DMS153 treated with DMSO at 0.1 percent for 48 hours (cell line): Measurements from ENCODE around the gene CCDC188.
A peak's percentile ranks its signal among the peaks of the same experiment; 100 is the strongest.

Source experiments
- DNase-seq: peaks from one replicate; lab custom pipeline; 2025; ENCODE audit not compliant: unreplicated experiment; lab: John Stamatoyannopoulos, UW

Gene CCDC188

DNA sequence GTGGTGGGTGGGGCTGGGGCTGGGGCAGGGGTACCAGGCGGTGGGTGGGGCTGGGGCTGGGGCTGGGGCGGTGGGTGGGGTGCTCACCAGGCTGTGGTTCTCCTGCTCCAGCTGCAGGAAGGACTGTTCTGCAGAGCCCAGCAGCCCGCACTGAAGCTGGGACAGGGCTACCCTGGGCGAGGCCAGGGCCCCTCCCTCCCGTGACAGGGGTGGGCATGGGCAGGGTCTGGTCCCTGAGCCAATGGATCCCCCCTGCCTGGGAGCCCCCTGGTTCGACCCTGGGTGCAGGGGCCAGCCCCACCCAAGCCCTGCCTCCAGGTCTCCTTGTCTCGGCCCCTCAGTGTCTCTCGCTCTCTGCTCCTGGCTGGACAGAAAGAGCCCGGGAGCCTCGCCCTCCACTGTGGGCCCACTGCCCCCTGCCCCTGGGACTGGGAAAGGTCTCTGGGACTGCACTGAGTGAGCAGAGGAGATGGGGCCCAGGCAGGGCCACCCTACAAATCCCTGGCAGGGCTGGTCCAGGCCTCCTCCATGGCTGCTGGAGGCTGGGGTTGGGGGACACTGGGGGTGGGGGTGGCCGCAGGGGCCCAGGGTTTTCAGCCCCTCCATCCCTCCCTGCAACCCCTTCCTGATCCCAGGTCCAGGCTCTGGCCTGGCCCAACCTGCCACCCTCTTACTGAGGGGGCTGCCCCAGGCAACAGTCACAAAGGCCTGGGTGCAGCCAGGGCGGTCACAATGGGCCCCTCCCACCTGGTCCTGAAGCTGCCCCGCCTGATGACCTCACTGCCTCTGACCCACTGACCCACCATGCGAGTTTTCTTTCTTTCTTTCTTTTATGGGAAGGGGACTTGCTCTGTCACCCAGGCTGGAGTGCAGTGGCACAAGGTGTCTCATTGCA, at the start of gene CCDC188:
CCDC188 (minus strand) TSS at position 675 of the 895 bp plus-strand sequence; CDS start at position 606, 69 bp downstream.
- no peak for DNase-seq

DNA sequence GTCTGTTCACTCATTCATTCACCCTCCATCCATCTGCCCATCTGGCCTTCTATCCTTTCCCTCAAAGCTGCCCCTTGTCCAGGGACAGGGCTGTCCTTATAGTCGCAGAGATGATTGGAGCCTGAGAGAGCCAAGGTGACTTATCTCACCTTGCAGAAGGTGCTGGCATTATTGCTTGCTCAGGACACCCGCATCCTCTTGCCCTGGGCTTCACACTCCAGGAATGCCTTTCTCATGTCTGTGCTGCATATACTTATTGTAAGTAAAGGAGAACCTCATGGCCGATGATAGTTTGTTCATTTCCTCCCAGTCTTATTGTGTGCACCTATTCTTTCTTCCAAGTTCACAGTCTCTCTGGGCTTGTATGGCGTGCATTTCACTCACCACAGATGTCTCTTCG, 49.1 kb upstream of the CCDC188 start:
- DNase-seq = no peak

DNA sequence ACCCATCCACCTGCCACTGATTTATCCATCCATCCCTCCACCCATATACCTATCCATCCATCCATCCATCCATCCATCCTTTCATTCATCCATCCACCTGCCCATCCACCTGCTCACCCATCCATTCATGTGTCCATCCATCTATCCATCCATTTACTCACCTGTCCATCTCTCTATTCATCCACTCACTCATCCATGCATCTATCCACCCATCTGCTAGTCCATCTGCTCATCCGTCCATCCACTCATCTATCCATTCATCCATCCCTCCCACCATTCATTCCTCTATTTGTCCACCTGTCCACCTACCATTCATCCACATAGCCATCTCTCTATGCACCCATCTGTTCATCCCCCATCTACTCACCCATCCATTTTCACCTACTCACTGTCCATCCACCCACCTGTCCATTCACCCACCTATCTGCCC, 48.6 kb upstream of the CCDC188 start:
- no peak for DNase-seq

DNA sequence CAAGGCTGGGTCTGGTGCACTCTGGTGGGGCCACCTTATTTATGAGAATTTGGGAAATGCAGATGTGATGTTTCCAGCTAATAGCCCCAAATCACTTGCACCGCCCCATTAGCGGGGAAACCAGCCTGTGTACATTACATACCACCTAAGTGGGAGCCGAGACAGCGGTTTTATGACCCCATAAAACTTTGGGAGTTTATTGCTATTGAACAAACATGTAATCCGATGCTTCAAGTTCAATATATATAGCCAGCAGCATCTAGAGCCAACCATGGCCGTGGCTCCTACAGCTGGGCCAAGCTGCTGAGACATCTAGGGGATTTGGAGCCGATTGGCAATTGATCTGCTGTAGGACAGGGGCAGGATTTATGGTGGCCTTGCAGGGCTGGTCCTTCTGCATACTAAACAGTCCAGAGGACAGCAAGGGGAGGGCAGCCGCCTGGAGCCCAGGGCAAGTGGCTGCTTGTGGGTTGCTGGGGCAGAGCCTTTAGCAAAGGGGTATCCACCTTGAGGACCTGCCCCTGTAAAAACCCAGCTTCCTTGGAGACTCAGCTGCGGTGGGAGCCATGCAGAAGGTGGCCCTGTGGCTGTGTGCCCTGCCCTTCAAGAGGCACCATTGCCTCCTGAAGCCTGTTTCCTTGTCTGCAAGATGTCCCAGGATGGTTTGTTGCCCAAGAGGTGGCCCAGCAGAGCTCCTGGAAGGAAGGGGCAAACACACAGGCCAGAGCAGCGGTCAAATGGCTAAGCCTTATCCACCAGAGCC, 47.9 kb upstream of the CCDC188 start:
- peak; percentile 10 for DNase-seq

DNA sequence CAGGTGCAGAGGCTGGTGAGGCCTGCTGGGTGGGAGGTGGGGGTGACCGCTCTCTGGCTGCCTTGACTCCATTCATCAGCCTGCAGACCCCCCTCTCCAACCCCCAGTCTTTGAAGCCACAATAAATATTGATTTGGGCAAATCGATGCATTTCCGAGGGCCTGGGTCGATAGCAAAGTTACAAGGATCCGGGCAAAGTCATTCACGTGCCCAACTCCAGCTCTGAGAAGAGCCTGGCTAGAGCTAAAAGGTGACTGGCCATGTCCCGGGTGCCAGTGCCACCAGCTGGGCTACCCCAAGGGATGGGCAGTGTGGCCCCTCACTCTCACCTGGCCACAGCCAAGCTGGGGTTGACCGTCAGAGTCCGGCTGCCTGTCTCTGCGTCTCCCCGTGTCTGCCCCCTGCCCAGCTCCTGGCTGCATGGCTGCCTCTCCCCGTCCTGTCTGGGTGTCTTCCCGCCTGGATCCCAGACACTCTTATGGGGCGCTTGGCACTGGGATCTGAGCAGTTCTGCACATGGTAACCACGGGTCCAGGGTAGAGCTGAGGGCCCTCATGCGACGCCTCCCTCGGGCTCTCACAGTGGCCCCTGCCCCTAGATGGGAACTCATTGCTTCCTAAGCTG, 46.7 kb upstream of the CCDC188 start:
- DNase-seq = no peak

DNA sequence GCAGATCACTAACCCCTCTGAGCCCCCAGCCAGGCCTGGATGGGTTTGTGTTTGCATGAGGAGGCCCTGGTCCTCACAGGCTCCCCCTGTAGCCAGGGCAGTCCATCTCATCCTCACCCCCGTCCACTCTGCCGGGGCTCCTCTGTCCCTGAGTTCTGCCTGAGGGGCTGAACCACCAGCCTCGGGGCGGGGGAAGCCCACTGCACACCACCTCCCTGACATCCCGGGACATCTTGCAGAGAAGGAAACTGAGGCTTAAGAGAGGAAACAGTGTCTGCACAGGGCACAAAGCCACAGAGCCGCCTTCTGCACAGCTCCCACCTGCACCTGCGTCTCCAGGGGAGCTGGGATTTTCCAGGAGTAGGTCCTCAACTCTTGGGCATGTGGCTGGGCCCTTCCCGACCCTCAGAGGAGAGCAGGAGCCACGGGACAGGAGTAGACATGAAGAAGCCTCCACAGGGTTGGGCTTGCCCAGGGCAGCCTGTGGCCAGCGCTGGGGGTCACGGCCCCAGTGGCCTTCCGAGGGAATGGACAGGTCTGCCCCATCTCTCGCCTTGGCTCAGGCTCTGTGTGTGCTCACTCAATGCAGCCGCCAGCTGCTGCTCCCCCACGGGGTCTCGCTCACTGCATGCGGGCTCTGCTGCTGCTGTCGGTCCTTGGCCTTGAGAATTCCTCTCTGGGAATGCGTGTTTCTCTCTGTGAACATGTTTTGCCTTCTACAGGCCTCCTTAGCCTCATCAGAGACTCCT, 45.4 kb upstream of the CCDC188 start:
- DNase-seq = no peak

DNA sequence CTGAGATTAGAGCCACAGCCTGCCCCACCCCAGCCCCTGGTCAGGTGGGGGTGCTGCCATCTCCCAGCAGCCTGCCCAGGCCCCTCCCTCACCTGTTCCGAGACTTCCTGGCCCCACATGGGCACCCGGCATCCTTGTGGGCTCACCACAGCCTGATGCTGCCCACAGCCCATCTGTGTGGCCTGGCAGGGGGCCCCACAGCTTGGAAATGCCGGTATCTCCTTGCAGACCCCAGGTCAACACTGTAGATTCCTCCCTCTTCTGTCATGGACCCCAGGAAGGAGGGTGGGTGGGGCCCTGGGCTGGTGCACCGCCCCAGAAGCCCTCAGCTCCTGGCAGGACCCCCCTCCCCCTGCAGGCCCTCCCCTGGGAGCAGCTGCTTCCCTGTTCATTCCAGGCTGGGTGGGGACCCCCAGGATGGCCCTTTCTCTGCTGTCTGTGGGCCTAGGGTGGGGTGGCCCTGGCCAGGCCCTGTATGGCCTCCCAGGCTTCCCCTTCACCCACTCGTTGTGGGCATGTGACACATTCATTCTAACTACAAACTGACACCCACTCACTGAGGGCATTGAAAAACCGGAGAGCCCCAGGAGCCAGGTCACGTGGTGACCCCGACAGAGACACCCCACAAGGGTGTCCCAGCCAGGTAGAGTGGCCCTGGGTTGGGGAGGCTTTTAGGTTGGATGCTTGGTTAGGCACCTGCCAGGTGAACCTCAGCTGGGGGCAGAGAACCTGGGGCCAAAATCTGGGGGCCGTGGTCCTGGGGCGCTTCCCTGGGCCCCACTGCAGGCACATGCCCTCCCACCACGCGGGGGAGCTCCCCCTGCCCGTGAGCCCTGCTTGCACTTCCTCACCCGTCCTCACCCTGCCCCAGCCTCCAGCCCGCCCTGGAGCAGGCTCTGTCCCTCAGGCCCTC, 44.1 kb upstream of the CCDC188 start:
- no peak for DNase-seq

DNA sequence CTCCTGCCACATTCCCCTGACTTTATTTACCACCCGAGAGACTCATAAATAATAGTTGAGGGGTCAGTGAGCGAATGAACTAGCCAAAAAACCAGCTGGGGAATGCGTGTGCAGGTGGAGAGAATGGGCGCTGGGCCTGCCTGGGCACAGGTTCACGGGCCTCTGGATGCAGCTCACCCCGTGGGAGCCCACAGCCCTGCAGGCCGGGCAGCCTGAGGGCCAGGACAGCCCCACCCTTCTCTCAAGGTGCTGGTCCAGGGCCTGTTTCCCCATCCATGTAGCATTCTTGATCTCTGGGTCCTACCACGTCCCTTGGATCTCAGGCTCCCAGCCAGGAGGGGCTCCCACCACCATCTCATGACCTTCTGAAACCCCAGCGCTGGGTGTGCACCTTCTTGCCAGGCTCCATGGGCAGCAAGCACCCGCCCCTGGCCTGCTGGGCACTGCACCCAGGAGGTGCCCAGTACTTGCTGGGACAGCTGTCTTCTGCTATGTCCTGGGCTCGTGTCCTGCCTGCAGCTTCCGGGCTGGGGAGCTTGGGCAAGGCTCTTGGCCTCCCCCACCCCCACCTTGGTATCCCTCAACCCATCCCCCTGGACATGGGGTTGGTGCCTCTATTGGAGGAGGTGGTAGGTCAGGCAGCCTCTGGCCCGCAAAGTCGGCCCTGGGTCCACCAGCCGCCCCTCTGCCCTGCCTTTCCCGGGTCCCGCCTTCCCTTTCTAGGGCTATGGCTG, 43.1 kb upstream of the CCDC188 start:
- DNase-seq = no peak

DNA sequence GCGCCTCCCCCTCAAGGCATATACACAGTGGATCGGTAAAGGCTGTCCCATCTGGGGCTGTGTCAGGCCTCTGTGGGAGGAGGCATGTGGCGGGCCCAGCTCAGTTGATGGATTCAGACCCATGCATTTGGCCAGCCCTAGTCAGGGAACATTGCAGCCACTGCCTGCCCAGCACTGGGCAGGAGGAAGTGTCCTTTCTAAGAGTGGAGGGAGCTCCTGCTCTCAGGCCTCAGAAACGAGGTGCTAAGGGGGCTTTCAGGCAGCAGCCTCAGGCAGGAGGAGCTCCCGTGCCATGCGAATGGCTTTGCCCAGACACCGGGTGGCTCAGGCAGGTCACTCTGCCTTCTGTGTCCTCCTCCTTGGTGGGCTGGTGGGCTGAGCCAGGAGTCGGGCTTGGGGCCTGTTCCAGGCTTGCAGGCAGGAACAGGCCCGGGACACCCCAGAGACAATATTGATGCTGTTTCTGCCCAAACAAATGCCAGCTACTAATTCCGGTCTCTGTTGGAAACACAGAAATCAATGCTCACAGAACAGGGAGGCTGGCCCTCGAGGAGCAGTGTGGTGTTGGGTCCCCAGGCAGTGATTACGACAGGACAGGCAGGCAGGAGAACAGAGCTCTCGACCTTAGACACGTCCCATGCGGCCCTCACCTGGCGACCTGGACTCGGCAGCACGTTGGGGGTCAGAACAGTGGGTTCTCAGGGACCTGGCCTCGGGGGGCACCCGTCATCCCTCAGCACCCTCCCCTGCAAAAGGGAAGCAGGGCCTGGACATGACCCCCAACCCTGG, 42.3 kb upstream of the CCDC188 start:
- no peak for DNase-seq

DNA sequence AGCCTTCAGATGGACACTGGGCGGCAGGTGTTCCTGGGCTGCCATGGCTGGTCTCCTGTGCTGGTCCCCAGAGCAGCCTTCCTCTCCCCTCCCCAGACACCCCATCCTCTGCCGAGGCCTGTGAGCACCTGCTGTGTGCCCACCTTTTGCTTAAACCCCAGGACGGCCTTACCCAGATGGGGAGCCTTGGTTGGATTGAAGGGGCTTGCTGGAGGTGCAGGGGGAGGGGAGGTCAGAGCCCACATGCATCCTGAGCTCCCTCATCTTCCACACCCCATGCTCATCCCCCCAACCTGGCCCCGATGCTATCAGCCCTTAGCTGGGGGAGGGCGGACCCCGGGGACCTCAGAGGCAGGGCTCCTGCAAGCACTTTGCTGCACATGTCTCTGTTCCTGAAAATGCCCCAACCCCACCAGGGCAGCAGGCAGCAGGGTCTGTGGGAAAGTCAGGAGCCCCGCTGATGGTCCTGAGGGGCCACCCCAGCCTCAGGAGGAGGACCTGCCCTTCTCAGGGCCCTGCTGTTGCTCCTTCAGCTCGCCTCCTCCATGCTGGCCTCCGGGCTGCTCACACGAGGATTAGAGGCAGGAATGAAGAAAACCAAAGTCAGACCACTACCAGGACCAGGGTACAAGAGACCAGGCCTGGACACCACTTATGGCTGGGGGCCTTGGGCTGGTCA, 41.6 kb upstream of the CCDC188 start:
- DNase-seq = no peak

DNA sequence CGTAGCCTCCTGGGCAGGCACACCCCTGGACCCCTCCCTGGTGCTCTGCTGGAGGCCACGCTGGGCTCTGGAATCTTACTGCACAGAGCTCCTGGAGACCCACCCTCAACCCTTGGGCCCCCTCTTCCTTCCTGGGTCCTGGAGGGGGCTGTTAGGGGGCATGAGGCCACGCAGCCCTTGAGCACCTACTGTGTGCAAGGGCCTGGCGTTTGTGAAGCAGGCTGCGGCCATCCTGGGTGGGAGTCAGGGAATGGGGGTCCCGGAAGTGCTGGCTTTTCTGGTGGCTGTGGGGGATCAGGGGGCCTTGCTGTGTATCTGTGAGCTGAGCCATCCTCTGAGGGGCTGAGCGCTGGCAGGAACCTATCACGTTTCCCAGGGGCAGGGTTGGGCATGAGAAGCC, 40.9 kb upstream of the CCDC188 start:
- DNase-seq = no peak

DNA sequence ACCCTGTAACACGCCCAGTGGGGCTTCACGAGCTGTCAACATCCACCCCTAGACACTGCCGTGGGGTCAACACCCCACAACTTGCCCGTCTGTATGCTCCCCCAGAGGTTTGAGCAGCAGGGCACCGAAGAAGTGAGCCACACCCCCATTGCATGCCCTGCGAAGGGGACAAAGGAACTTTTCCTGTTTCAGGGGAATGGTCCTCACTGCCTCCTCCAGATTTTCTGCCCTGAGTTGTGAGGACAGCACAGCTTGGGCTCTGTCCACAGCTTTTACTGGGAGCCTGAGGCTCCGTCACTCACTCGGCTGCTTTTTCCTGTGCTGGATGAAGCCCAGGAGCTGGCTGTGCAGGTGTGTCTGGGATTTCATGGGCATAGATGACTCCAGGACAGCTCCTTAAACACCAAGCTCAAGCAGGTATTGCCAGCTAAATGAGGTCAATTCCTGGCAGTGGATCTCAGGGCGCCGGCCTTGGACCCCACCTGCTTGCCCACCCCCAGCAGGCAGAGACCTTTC, 40.2 kb upstream of the CCDC188 start:
- no peak for DNase-seq

DNA sequence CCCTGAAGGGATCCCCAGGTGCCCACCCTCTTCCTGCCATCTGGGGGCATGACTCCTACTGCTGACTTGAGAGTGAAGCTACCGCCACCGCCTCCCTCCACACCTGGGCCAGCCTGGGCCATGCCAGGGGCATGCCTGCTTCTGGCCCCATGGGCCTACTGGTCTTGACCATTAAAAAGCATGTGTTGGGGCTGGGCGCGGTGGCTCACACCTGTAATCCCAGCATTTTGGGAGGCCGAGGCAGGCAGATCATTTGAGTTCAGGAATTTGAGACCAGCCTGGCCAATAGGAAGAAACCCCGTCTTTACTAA, 37.7 kb upstream of the CCDC188 start:
- no peak for DNase-seq

DNA sequence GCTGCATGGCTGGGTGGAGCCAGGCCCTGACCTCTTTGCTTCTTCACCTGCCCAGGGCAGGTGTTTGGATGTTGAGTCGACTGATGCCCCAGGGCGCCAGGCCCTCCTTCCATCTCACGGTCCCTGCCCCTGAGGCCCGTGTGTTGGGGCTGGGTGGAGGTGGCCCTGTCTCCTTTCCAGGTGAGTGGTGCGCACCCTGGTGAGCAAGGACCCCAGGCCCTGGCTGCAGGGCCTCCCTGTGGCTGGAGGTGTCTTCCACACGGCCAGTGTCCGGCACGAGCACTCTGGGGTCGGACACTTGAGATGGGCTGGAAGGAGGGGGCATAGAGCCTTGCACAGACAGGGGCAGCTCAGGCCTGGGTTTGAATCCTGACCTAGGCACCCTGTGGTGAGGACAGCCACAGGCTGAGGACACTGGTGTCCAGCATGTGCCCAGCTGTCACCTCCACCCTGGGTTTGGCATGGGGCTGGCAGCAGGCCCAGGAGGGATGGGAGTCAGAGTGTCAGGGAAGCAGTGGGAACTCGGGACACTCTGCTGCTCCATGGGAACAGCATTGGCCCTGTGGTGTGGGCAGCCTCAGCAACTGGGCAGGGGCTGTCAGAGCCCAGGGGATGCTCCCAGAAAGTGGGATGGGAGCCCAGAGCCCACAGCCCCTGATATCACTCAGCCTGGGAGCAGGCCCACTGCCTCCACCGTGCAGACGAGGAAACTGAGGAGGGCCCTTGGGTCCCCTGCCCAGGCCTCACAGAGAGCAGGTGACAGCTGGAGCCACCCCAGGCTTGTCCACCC, 37.1 kb upstream of the CCDC188 start:
- no peak for DNase-seq

DNA sequence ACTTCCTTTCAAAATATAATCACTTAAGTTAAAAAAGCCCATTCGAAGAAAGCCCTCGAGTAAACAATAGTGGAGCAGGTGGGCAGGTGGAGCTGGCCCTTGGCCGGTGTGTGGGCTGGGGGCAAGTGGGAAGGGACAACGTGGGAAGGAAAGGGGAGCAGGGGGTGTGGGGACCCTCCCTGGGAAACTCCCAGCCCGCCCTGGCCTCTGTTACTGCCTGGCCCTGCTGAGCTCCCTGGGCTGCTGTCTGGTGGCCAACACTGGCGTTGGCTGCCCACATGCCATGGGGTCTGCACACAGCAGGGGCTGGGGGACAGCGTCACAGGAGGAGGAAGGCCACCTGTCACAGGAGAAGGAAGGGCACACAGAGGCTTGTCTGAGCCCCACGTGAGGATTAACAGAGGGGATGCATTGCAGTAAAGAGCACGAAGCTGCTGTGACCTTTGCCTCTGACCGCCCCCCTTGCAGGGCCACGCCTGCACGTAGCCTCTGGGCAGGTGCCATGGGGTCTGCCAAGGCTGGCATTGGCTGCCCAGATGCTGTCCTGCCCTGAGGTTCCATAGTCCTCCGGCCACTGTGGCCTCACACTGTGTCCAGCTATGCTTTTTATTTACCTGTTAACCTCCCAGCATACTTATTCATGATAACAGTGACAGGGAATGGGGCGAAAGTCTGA, 36.2 kb upstream of the CCDC188 start:
- DNase-seq = no peak

DNA sequence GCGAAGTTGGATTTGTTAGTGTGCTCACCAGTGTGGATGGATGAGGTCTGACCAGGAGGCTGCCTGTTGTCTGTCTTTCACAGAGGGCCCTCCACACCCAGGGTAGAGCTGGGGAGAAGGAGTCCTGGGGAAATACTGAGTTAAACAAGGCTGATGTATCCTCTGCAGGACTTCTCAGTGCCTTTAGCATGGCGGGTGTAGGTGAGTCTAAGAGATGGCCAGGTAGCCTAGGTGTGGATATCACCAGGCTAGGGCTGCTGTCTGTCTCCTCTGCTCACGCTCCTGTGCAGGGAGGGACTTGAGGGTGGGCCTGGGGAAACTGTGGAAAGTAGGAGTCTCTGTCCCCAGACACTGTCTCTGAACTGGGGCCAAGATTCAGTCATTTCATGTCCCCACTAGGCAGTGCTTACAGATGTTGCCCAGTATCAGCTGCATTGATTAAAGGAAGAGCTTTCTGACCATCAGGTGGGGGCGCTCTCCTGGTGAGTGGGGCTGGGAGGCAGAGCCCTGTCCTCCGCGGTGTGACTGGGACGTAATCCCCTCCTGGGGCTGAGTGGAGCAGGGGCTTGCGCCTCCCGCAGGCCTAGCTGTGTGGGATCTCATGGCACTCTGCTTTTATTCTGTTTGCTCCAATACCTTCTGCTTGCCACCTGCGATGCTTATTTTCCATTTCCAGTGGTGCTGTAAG, 35.5 kb upstream of the CCDC188 start:
- DNase-seq = no peak
